ENCODE measurements around the gene EXOC6B.

The EXOC6B gene

DNA sequence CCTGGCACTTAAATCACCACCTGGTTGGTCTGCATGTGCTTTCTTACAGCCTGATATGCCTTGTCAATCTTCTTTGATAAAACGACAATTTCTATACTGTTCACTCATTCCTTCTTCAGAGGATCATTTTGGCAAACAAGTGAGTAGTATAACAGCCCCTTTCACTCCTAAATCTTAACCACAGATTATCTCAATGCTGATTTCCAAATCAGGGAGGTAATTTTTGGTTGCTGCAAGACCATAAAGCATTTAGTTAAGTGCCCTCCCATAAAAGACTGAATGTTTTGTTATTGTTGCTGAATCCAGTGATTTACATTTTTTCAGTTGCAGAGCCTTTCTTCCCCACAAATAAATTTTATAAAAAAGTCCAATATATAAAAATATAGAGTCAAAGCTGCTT lies 549.0 kb downstream of the EXOC6B start:
- DNase-seq (ENCODE audit: low read depth in 2 of 2), result no peak

DNA sequence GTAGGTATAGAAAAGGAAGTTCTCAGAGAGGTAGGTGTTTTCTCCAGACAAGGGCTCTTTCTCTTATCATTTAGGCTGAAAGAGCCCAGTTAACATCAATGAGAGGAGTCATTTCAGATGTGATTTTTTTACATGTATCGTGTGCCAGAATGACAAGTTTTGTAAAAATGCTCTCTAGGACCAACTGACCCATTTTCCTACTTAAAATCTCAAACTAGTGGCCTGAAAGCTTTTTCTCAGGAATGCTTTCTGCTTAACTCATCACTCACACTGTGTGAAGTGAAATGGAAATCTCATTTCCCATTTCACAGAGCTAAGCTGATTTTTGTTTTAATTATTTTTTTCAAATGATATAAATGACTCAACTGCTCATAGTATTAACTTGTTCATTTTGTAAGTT lies 549.5 kb downstream of the EXOC6B start:
- DNase-seq (ENCODE audit: low read depth in 2 of 2), result no peak

DNA sequence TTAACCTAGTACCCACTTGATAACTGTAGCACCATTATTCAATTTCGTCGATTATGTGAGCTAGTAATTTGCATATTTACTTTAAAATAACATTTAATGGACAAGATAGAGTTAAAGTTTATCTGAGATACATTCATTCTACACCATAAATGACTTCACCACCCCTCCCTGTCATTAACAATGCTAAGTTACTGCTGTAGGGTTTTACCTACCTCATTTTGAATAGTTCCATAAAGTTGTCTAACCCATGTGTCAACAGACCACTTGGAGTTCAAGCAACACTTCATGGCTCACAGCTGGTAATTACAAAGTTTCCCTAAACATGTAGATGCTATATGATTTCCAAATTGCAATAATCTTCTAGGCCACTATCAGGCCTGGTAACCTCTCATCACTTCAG lies 550.7 kb downstream of the EXOC6B start:
- DNase-seq (ENCODE audit: low read depth in 2 of 2), result no peak

DNA sequence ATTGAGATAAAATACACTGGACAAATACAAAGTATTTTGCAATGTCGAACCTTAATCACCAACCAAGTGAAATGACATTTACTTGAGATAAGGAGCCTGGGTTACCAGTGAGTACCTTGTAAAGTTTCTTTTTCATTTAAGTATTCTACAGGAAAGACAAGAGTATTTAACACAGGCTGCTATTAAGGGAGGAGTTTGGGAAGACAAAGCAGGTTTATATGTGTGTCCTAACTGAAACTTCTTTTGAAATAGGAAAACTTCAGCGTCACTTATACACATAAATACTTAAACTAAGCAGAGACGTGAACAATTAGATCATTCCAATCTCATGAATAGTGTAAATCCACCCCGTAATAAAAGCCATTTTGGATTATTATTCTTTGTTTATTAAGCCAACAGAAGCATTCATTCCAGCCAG lies 551.4 kb downstream of the EXOC6B start:
- DNase-seq (ENCODE audit: low read depth in 2 of 2), result no peak

DNA sequence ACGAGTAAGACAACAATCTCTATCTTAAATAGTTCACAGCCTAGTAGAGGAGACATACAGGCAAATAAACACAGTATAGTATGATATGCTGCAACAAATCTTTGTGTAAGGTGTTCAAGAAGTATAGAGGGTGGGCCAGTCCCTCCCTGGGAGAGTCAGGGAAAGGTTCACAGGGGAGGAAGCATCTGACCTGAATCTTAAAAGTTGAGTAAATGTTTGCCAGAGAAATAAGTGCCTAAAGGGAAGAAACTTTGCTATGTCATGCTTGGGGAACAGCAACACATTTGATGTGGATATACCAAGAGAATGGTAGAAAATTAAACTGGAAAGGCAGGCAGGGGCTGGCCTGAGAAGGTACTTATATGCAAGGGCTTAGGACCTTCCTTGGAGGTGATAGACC lies 552.4 kb downstream of the EXOC6B start:
- no peak for DNase-seq (ENCODE audit: low read depth in 2 of 2)

DNA sequence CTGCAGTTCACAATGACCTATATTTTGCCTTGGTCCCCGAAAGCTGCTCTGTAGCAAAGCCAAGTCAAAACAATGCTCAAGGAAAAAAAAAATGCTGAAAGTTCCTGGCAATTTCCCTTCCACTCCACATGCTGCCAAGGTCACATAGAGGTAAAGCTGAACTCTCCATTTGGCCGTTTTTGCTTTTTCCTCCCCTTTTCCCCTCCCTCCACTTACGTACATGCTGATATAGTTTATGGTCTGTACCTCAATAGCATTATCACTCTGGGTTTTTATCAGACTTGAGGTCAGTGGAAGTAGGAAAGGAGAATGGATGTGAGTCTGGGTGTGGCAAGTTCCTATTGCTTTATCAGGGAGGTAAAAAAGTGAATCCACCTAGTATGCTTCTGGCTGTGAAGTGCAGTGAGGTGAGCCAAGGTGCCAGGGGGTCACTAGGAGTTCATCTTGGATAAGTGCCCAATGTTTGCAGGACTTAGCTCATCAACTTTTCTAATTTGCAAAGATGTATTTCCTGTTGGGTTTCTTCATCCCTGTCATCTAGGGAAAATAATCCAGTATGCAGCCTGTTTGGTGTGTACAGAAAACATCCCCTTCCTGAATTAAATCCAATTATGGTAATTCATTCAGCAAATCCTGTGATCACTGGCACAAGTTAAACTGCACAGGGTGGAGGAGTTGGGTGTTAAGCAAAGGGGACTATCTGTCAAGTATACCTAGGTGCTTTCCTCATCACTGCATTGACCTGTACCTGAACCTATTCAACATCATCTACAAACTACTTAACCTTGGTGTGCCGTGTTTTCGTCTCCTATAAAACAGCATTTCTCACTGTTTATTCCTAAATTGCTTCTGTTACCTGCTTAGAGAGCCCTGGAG lies 553.8 kb downstream of the EXOC6B start:
- no peak for DNase-seq (ENCODE audit: low read depth in 2 of 2)

DNA sequence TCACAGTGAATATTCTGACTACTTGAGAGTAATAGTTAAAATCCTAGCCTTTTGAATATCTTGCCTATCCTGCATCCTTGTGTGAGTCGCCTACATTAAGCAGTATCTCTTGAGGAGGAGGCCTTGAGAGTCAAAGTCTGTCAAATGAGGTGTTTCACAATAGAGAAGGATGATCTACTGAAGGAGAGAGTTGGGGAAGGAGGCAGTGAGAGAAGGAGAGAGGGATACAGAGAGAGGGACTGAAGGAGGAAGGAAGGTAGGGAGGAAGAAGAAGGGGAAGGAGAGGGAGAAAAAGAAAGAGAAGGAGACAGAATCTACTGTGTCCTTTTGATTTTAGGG lies 554.6 kb downstream of the EXOC6B start:
- DNase-seq (ENCODE audit: low read depth in 2 of 2), result no peak

DNA sequence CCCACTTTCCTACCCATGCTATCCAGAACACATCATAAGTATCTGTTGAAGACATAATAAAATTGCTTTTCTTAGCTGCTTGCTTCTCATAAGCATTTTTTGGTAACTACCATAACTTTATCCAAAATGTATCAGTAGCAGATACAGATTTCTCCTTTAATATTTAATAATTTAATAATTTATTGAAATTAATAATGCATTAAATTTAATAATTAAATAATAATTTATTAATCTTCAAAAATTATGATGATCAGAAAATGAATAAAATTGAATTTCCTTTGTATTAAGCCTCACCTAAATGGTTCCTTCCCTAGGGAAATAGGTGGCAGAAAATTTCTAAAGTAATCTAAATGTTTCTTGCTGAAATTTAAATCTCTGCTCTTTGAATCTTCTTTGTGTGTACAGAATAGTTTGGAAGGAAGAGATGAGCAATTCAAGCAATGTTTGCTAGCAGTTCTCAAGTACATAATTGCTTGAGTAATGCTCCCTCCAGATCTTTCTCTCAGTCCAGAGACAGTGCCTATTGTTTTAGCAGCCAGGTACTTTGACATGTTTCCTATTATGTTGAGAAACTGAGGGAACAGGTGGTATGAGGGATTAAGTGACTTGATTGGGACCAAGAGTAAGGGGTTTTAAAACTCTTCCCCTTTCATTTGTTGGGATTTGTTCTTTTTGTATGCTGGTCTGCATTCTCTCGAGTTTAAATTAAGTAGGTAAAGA lies 555.1 kb downstream of the EXOC6B start:
- no peak for DNase-seq (ENCODE audit: low read depth in 2 of 2)

DNA sequence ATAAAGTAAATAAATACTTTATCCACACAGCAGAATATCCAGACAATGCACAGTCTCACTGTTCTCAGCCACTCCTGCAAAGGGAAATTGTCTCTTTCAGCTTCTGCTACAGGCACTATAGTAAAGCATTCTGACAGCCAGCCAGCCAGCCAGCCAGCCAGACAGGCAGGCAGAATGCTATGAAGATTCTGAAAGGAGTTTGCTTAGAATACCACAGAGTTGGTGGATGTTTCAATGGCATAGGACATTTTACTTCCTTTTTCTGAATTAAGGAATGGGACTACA lies 562.1 kb downstream of the EXOC6B start:
- DNase-seq (ENCODE audit: low read depth in 2 of 2), result no peak

DNA sequence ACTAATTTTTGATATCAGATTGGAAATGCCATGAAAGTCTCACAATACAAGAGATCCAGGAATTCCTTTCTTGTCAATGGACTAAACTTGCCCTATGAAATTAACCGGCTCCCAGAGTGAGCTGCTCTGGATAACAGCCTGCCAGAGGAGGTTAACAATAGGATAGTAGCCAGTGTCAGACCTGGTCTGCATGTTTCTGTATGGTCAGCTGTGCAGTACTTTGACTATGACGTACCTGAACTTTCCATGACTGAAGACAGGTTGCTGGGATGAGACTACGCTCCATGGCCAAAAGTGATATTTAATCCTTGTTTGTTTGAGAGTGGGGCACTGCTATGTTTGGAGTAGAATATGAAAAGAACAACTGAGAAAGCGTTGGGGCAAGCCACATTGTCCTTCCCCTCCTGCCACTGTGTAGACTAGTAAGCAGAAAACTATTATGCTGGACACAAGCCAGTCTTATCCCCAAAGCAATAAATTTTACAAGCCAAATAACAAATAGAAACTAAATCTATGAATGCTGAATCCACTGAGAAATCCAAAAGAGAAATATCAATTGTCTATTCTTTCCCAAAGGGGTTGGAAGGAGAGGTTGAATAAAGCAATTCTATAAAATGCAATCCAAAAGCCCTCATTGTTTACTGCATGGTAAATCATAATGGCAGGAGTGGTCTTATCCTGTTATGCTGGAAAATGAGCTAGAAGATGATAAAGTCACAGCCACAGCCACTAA lies 562.6 kb downstream of the EXOC6B start:
- DNase-seq (ENCODE audit: low read depth in 2 of 2), result no peak

DNA sequence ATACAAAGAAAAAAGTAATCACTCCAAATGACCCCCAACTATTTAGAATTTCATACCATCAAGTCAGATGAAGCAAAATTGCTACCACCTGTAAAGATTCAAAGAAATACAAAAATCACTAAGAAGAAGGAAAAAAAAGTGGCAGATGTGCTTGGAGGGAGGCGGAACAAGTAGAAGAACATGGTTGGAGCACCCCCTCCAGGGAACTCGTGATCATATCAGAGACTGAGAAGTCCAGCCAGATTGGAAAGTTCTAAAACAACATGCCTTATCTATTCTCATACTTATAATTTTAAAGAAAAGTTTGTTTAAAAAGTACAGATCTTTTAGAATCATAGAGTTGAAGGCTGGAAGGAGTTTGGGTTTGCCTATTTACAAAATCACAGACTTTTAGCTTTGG lies 564.8 kb downstream of the EXOC6B start:
- no peak for DNase-seq (ENCODE audit: low read depth in 2 of 2)

DNA sequence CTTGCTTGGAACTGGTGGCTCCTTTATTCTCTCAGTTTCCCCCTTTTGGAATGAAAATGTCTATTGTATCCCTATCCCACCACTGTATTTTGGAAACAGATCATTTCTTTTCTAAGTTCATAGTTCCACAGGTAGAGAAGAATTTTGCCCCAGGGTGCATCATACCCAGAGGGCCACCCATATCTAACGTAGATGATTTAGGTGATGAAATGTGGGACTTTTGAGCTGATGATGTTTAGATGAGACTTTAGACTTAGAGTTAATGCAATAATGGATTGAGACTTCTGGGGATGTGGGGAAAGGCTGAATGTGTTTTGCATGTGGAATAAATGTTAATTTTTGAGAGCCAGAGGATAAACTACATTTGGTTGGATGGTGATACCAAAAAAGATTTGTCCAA lies 570.3 kb downstream of the EXOC6B start:
- DNase-seq (ENCODE audit: low read depth in 2 of 2), result no peak

DNA sequence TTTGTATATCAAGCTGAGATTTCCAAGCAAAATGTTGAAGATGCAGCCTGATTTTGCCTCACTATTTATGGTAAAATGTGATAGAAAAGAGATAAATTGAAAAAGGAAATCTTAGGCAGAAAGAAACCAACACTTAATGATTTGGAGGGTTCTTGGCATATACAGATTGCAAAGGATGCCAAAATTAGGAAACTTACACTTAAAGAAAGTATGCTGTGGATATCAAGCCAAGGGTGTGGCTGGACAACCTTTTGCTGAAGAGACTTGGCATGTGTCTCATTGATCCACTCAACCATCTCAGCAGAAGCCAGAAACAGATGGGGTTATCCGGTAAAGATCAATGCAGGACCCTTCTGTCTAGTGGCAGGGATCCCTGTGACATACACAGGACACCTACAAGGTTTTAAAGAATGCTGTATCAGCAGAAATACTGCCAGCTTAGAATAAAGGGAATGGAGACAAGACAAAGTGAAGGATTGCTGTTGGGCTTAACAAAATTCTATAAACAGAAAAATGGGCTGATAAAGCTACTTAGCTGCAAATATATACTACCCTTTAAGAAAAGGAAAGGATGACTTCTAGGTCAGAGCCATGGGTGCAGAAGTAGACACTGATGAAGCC lies 570.9 kb downstream of the EXOC6B start:
- no peak for DNase-seq (ENCODE audit: low read depth in 2 of 2)

DNA sequence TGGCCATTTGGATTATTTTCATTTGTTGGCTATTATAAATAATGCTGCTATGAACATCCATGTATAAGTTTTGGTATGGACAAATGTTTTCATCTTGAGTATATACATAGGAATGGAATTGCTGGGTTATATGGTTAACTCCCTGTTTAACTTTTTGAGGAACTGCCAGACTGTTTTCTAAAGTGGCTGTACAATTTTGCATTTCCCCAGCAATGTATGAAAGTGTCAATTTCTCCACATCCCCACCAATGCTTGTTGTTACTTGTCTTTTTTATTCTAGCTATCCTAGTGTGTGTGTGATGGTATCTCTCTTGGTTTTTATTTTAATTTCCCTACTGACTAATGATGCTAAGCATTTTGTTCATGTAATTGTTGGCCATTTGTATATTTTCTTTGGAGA lies 587.5 kb downstream of the EXOC6B start:
- no peak for DNase-seq (ENCODE audit: low read depth in 2 of 2)

DNA sequence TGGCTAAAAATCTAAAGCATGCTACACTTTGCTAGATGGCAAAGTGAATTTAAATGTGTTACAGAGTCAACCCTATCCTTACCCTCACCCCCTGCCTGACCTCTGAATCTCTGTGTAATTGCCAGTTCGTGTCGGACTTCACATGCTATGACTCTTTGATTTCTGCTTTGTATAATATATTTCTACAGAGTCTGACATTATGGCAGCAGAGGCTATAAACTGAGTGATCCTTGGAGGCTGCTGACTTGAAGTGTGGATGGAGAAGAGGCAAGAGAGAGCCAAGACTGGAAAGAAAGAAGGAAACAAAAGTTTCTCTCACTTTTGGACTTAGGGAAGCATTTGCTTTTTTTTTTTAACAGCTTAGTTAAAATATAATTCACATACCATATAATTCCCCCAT lies 588.3 kb downstream of the EXOC6B start:
- no peak for DNase-seq (ENCODE audit: low read depth in 2 of 2)

DNA sequence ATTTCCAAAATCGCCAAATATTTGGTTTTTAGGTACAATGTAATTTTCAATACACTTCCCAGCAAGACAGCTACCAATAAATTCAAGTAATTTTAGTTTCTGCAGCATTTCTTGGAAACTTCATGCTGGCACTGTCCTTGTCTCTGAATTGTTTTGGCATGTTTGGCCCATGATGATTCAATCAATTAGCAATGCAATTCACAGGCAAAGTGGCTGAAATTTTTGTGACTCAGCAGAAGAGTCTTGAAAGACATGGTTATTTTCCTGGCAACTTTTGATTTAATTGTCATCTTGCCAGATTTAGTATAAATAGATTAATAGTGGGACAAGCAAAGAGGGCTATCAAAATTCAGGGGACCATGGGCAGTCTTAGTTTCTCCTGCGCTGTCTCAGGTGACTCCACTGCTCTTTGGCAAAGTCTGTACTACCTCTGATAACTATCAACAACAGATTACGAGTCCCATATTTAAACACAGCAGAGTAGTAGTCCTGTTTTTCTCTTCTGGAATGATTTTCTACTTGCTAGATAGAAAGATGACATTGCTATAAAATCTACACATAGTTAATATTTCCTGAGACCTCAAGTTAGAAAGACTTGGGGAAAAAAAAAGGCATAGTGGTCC lies 589.3 kb downstream of the EXOC6B start:
- DNase-seq (ENCODE audit: low read depth in 2 of 2), result no peak

DNA sequence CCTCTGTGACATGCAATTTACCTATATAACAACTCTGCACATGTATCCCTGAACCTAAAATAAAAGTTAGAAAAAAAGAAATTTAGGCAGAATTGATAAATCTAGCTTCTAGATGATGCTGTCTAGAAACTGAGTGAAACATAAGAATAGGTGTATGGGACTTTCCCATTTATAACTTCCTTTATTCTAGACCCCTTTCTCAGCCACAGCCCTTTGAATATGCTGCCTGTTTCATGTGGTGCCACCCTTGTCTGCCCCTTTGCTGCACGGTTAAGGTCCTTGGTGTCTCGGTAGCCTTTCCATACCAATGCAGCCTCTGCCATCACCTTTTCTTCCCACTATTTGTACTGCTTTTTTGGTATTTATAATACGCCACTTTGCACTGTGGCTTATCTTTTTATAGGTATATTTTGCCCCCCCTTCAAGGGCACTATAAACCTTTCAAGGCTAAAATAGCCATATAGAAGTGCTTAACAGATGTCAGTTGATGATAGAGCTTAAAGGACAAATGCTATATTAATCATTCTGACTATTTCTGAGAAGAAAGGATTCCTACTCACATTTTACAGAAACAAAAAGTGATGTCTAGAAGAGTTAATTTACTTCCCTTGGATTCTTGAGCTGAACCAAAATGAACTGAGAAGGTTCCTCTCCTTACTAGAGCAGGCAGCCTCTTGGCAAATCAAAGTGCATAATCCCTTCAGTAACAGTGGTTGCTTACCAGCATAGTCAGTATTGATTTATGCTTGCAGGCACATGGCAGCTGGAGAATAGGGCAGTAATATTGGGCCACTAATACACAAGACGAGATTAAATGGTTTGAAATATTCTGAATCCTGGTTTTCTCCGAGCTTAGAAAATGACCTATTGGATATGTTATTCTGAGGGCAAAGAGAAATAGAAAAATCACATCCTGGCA lies 590.1 kb downstream of the EXOC6B start:
- DNase-seq (ENCODE audit: low read depth in 2 of 2), result no peak

DNA sequence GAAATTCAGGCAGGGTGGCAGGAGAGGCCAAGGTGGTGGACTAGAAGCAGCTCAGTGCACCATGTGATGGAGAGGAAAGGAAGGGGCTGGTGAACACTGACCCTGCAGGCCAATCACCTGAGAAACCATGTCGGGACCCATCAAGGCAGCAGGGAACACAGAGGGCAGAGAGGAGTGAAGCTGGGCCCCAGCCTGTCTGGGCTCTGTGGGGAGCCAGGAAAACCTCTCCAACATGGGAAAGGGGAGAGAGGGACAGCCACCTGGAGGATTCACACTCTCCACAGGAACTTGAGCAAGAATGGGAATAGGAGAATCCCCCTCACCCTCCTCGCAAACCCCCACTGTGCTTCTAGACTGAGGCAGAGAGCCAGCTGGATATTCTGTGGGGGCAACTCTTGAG lies 592.6 kb downstream of the EXOC6B start:
- DNase-seq (ENCODE audit: low read depth in 2 of 2), result no peak

DNA sequence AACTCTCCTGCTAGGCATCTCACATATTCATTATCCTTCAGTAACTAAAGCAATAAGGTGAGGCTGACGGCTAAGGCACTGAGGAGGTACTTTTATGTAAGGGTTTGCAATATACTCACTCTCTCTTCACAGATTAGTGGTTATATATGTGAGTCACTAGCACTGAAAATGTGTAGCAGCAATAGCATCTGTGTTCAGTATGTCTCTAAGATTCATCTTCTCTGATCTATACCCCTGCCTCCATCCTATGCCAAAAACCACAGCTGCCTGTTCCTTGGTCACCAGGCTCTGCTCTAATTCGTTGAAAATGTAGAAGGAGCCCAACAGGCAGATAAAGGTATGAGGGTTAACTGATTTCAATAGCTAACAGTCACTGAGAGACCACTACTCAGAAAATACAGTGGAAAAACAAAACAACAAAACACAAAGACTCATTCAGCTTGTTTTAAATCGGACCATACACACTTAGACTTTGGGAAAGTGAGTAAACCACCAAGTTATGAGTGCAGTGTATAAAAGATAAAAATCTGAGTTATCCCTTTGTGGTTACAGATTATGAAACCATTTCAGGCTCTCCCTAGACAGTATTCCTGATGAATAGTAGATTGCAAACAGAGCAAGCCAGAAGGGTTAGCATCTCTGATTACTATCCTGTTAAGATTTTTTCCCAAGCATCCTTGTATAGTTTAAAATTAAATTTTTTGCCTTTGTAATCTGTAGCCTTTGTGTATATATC lies 602.8 kb downstream of the EXOC6B start:
- DNase-seq (ENCODE audit: low read depth in 2 of 2), result no peak

DNA sequence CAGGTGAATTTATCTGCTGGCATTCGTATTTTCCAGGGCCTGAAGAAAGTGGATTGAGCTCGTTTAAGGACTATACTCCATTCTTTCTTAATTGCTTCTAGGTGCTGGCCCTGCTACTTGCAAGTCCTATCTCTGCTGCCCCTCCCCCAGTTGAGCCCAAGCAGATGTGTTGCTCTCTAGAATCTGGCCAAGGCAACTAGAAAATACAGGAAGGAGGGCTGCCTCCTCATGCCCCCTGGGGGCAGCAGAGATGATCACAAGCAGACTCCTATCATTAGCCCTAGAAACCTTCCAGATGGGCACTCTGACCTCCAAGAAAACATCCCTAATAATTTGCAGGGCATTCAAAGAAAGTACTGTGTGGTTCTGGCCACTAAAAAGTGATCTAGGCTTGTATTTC lies 605.7 kb downstream of the EXOC6B start:
- DNase-seq (ENCODE audit: low read depth in 2 of 2), result no peak
